HCT116 (cell line): Measurements from ENCODE around the gene NDE1. TPM values are rescaled to one million over a fixed set of nuclear protein-coding genes. Genes with fewer than 3 reads are reported as not detected.
A peak's percentile ranks its signal among the peaks of the same experiment; 100 is the strongest.

Source experiments
- ATAC-seq: fragments of 200-7000 bp; cut with Tn5 transposase; 2 replicates; pipeline ENCODE4 v1.9.1; 2020; ENCODE audit warnings: mild to moderate bottlenecking, moderate library complexity
- BruUV-seq: library from RNA; stranded (reverse); fragments of 400-500 nt; replicated peaks from 2 replicates; lab custom pipeline; 2021; lab: Mats Ljungman, UMichigan
- CTCF ChIA-PET: fragments of 300-600 bp; sonication (Branson Sonifier 250); formaldehyde crosslinking; loops from one replicate; lab custom pipeline; 2021; ENCODE audit warnings: antibody characterized with exemption; lab: Charles Lee
- POLR2A ChIA-PET: fragments of 300-600, 350-600 bp; sonication (Branson Sonifier 250); formaldehyde crosslinking; loops from one replicate; lab custom pipeline; 2021; ENCODE audit warnings: antibody characterized with exemption; lab: Charles Lee
- RAD21 ChIA-PET, 2 experiments: fragments of 300-600 bp; sonication (Branson Sonifier 250); formaldehyde crosslinking; loops; one replicate each; lab custom pipeline; 2023; ENCODE audit warnings: low total read pairs in 2 of 2; ENCODE audit not compliant: uncharacterized antibody in 2 of 2, unreplicated experiment in 2 of 2, low non-redundant PET in 1 of 2; lab: Charles Lee
- DNase-seq: peaks from one replicate; pipeline ENCODE4 v3.0.0-alpha.2; 2010; ENCODE audit warnings: low read depth, low spot score
- H2AFZ ChIP-seq: fragments of 200-600 bp; shearing (Covaris generic), sonication (generic); 2 replicates; pipeline ENCODE4 v1.6.1; 2017; ENCODE audit warnings: low read depth, mixed run types, mixed read lengths, antibody characterized with exemption, low read length; ENCODE audit not compliant: poor library complexity, severe bottlenecking
- H3K27ac ChIP-seq: 2 replicates; pipeline ENCODE4 v1.5.1; 2012; ENCODE audit warnings: low read depth, low read length
- H3K27me3 ChIP-seq: fragments of 200-600 bp; sonication (generic); 2 replicates; pipeline ENCODE4 v1.6.1; 2016; ENCODE audit warnings: mixed run types, low read length, mixed read lengths; ENCODE audit not compliant: insufficient read depth
- H3K36me3 ChIP-seq, 2 experiments: fragments of 200-500 bp in 1 of 2; fragments of 200-600 bp in 1 of 2; sonication (Bioruptor generic) in 1 of 2; sonication (generic) in 1 of 2; 2 replicates each; pipeline versions ENCODE4 v1.5.1 to v1.6.1; 2014 to 2016; ENCODE audit warnings: low read length in 2 of 2, inconsistent platforms in 1 of 2, mixed read lengths in 1 of 2, mixed run types in 1 of 2; ENCODE audit not compliant: insufficient read depth in 2 of 2, control insufficient read depth in 1 of 2
- H3K4me1 ChIP-seq, 2 experiments: fragments of 200-600 bp in 1 of 2; sonication (generic) in 1 of 2; 2 replicates each; pipeline versions ENCODE4 v1.5.1 to v1.6.1; 2012 to 2017; ENCODE audit warnings: low read length in 2 of 2, inconsistent platforms in 1 of 2, mild to moderate bottlenecking in 1 of 2, mixed read lengths in 1 of 2, mixed run types in 1 of 2, moderate library complexity in 1 of 2; ENCODE audit not compliant: insufficient read depth in 2 of 2, control insufficient read depth in 1 of 2
- H3K4me2 ChIP-seq: fragments of 200-600 bp; sonication (generic); 2 replicates; pipeline ENCODE4 v1.6.1; 2017; ENCODE audit warnings: mixed run types, low read length, mixed read lengths
- H3K4me3 ChIP-seq, 2 experiments: fragments of 200-600 bp in 1 of 2; sonication (generic) in 1 of 2; replicated peaks in 1 of 2; 2 replicates each; pipeline ENCODE4 v1.5.1; 2011 to 2016; ENCODE audit warnings: low read length in 2 of 2, control low read depth in 1 of 2, low read depth in 1 of 2, mild to moderate bottlenecking in 1 of 2, mixed read lengths in 1 of 2, mixed run types in 1 of 2
- H3K79me2 ChIP-seq: fragments of 200-600 bp; sonication (generic); 2 replicates; pipeline ENCODE4 v1.6.1; 2017; ENCODE audit warnings: mild to moderate bottlenecking, mixed run types, low read length, moderate library complexity, mixed read lengths; ENCODE audit not compliant: insufficient read depth
- H3K9ac ChIP-seq: fragments of 200-600 bp; sonication (generic); 2 replicates; pipeline ENCODE4 v1.6.1; 2016; ENCODE audit warnings: low read length, mixed read lengths
- H3K9me2 ChIP-seq: fragments of 200-600 bp; sonication (generic), shearing (Covaris generic); 2 replicates; pipeline ENCODE4 v1.6.1; 2017; ENCODE audit warnings: mixed run types, mild to moderate bottlenecking, moderate library complexity; ENCODE audit not compliant: insufficient read depth
- H3K9me3 ChIP-seq, 2 experiments: fragments of 200-500 bp in 1 of 2; fragments of 200-600 bp in 1 of 2; sonication (Bioruptor generic) in 1 of 2; sonication (generic) in 1 of 2; 2 replicates each; pipeline ENCODE4 v1.6.1; 2014 to 2017; ENCODE audit warnings: low read length in 2 of 2, mixed read lengths in 2 of 2, inconsistent platforms in 1 of 2, low read depth in 1 of 2, mild to moderate bottlenecking in 1 of 2, mixed run types in 1 of 2, moderate library complexity in 1 of 2; ENCODE audit not compliant: control insufficient read depth in 1 of 2, insufficient read depth in 1 of 2
- H4K20me1 ChIP-seq: fragments of 200-600 bp; sonication (generic), shearing (Covaris generic); 2 replicates; pipeline ENCODE4 v1.6.1; 2017; ENCODE audit warnings: mixed run types, mild to moderate bottlenecking, moderate library complexity; ENCODE audit not compliant: insufficient read depth
- CBX3 ChIP-seq: IDR thresholded peaks from 2 replicates; pipeline ENCODE4 v1.6.1; 2012; ENCODE audit warnings: low read depth
- CEBPB ChIP-seq: IDR thresholded peaks from 2 replicates; pipeline ENCODE4 v1.6.1; 2012; ENCODE audit warnings: low read depth
- EZH2phosphoT487 ChIP-seq: fragments of 200-600 bp; IDR thresholded peaks from 2 replicates; pipeline ENCODE4 v1.6.1; 2018; ENCODE audit warnings: antibody characterized with exemption, borderline replicate concordance
- FOSL1 ChIP-seq: IDR thresholded peaks from 2 replicates; pipeline ENCODE4 v1.6.1; 2012; ENCODE audit warnings: low read depth
- JUND ChIP-seq: IDR thresholded peaks from 2 replicates; pipeline ENCODE4 v1.6.1; 2012
- POLR2A ChIP-seq: IDR thresholded peaks from 2 replicates; pipeline ENCODE4 v1.7.0; 2011; ENCODE audit warnings: borderline replicate concordance; ENCODE audit not compliant: insufficient read depth, insufficient read length; ENCODE audit errors: extremely low read depth
- POLR2AphosphoS5 ChIP-seq: IDR thresholded peaks from 2 replicates; pipeline ENCODE4 v1.6.1; 2011; ENCODE audit warnings: mild to moderate bottlenecking, low read depth, low read length, moderate library complexity
- SP1 ChIP-seq: IDR thresholded peaks from 2 replicates; pipeline ENCODE4 v1.6.1; 2012; ENCODE audit warnings: low read depth
- SRF ChIP-seq: IDR thresholded peaks from 2 replicates; pipeline ENCODE4 v1.6.1; 2012; ENCODE audit warnings: low read depth
- YY1 ChIP-seq: IDR thresholded peaks from 2 replicates; pipeline ENCODE4 v1.6.1; 2011; ENCODE audit warnings: low read length, low read depth, moderate library complexity, mild to moderate bottlenecking; ENCODE audit not compliant: insufficient replicate concordance; ENCODE audit errors: extremely low read depth
- ZNF274 ChIP-seq: fragments of 200-500 bp; sonication (Bioruptor generic); IDR thresholded peaks from 2 replicates; pipeline ENCODE4 v1.6.1; 2014; ENCODE audit warnings: mild to moderate bottlenecking, low read depth, low read length, inconsistent platforms
- intact Hi-C: fragments of 100-400 bp; cut with micrococcal nuclease; formaldehyde crosslinking; loops from 2 replicates; pipeline ENCODE4 v1.10.0; 2022
- total RNA-seq: library from RNA; stranded (reverse); gene quantifications from one replicate; pipeline ENCODE4 v1.2.1, GENCODE V29; 2021; ENCODE audit not compliant: unreplicated experiment

NDE1 gene
- total RNA-seq, 1 experiment from 2014 or later = 103 TPM

DNA sequence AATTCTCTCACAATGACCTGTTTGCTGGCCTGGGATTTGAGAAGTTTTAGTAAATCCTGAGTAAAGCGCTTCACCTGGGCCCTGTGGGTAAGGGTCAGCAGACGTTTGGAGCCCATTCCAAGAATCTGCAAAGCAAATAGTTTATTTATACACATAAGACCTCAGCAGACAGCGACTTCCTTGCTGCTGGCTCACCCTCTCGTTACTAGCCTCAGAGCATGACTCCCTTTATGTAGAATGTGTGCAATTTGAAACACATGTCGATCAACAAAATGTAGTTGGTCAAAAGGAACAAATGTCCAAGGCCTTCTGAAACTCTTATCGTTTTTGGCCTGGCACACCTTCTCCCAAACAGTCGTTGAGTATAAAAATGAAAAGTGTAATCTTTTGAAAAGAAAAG lies 38.4 kb upstream of the NDE1 start:
- Histone ChIP-seq H3K9ac (no peak overlapping the region), H3K27me3 (no peaks in the 10 kb centered on the region), H3K9me2 (no peaks in the 10 kb centered on the region), H4K20me1 (no peaks in the 10 kb centered on the region), H3K36me3 (peaks cover 17 to 21% of the 10 kb centered on the region in 2 experiments), H3K4me2 (no peak overlapping the region), H3K27ac (no peak overlapping the region), H3K4me3 (no peak overlapping the region), H3K79me2 (no peaks in the 10 kb centered on the region), H3K4me1 (peaks cover 14 to 33% of the 10 kb centered on the region in 2 experiments), H3K9me3 (no peaks in the 10 kb centered on the region), H2AFZ (no peak overlapping the region)
- ChIA-PET CTCF (no interaction called here), RAD21 (no interaction called here), POLR2A (no interaction called here)
- BruUV-seq = no TSS peak
- no peak for TF ChIP-seq POLR2AphosphoS5
- DNase-seq = no peak
- intact Hi-C loops = no loop called here
- no peak for ATAC-seq

DNA sequence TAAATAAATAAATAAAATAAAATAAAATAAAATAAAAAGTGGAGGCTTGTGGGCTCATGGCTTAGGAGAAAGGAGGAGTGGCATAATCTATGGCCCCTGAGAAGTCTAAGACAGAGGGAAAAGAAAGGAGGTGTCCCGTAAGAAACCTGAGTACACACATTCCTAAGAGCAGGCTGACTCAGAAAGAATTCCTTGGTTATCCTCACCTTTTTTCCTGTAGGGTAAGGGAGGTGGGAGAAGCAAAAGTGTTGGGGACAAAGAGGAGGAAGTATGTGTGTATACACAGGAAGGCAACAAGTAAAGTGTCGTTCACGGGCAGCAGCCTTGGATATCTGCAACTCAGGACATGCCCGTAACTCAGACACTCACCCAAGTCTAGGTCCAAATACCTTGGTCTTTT lies 36.4 kb upstream of the NDE1 start:
- no peaks in the 10 kb centered on the region for H3K79me2 ChIP-seq
- H4K20me1 ChIP-seq = no peaks in the 10 kb centered on the region
- ChIA-PET RAD21 (interaction anchor here in 1 of 2 experiments (0.8 kb wide), 1 partner anchor 92 kb away, joined by 3 read pairs; no protein-coding TSS in a partner anchor), POLR2A (interaction anchor here (1.8 kb wide), 1 partner anchor 29 kb away, joined by 6 read pairs; the partner anchor contains the start of gene MARF1), CTCF (no interaction called here)
- DNase-seq (peak; percentile 61), ATAC-seq (peak; percentile 88)
- H3K4me2 ChIP-seq = peak overlapping the region; percentile 77
- peak overlapping the region; percentile 61 for H3K9ac ChIP-seq
- H3K4me3 ChIP-seq = peak overlapping the region; percentile 28 to 49
- intact Hi-C loops = no loop called here
- H3K9me3 ChIP-seq = no peaks in the 10 kb centered on the region
- H3K36me3 ChIP-seq = peaks cover 17 to 29% of the 10 kb centered on the region in 2 experiments
- H3K27me3 ChIP-seq = no peaks in the 10 kb centered on the region
- TSS peak; percentile 82 for BruUV-seq
- H2AFZ ChIP-seq = no peak overlapping the region
- TF ChIP-seq YY1 (no peak), SRF (no peak), SP1 (peak; percentile 64), CEBPB (no peak), FOSL1 (peak; percentile 64), CBX3 (peak; percentile 14; the same call in 1 of the 2 replicates), POLR2A (no peak), POLR2AphosphoS5 (peak; percentile 55; the same call in 1 of the 2 replicates), JUND (peak; percentile 31; the same call in 1 of the 2 replicates), ZNF274 (no peak), EZH2phosphoT487 (no peak)
- H3K9me2 ChIP-seq = no peaks in the 10 kb centered on the region
- peak overlapping the region; percentile 80 for H3K27ac ChIP-seq
- peaks cover 14 to 37% of the 10 kb centered on the region in 2 experiments for H3K4me1 ChIP-seq
